HG02623 (cell line): ENCODE results near the gene FBXO33.

Experiments
- ATAC-seq: cut with Tn5 transposase; IDR thresholded peaks from one replicate; pipeline ENCODE4 v1.9.1; 2021; ENCODE audit warnings: moderate library complexity; ENCODE audit not compliant: unreplicated experiment

FBXO33 gene

DNA sequence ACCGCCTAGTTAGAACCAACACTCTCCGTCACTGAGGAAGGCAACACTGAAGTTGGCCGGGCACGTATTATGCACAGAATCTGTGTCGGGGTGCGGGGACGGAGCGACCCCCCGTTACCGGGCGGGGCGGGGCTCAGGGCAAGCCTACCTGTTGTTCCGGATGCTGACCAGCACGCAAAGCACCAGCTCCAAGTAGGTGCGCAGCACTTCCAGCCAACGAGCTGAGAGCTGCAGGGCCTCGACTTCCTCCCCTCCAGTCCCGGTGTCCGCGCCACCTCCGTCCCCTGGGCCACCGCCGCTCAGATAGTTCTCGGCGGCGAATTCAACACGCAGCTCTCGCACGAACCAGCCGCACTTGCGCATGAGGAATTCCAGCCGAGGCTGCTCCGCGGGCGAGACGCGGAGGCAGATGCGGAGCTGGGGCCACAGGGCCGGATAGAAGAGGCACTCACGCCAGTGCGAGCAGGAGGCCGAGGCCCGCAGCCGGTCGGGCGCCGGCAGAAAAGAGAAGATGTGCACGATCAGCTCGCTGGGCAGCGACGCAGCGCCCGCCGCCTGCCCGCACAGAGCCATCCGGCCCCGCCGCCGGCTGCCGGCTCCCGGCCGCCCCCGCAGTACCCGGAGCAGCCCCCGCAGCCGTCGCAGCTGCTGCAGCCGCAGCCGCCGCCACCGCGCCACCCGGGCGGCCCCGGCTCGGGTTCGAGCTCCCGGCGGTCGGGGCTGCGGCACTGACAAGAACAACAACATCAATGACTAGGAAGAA is 636 bp downstream of the FBXO33 start:
- ATAC-seq: peak; percentile 12

DNA sequence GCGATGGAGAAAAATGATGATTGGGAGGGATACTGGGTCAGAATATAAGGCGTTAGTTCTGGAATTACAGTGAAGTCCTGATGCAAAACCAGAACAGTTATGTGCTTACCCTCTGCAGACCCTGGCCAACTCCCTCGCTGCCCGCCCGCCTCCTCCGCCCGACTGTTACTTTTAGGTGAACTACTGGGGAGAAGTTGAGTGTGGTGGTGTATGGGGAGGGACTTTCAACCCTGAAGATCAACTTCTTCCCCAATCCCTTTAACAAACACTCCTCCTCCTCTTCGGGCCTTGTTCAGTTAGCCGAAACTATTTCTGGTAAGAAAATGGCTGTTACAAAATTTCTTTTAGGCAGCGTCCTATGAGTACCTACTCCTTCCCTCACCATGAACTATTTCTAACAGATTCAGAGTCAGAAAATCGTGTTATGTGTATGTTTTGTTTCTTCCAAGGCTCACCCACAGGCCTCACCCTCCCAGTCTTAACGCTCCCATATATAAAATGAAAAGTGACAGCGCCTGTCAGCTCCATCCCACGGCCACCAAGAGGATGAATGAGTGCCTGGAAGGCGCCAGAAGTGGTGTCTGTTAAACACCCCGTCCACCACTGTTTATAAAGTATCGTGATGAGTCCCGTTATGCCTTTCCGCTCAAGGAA is 1.3 kb downstream of the FBXO33 start:
- ATAC-seq: peak; percentile 0

DNA sequence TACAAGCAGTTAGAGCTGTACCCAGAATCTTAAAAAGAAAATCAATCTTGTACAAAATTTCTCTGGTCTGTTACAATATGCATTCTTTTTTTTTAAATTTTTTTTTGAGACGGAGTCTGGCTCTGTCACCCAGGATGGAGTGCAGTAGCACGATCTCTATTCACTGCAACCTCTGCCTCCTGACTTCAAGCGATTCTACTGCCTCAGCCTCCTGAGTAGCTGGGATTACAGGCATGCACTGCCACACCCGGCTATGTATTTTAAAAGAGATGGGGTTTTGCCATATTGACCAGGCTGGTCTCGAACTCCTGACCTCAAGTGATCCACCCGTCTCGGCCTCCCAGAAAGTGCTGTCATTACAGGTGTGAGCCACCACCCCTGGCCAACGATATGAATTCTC is 4.1 kb downstream of the FBXO33 start:
- ATAC-seq: no peak

DNA sequence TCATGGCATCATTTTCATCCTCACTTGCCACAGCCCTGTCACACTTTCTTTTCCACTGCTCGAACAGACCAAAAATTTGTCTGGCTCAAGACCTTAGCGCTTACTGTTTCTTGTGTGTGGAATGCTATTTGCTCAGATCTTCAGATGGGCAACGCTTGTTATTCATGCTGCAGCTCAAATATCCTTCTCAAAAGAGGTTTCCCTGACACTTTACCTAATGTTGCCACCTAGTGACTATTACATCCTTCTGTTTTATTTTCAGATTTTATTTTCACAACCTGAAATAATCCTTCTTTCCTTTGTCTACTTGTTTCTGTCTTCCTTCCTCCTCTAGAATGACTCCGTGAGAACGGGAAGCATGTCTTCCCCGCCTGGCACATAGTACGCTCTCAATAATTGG is 5.6 kb downstream of the FBXO33 start:
- ATAC-seq: no peak

DNA sequence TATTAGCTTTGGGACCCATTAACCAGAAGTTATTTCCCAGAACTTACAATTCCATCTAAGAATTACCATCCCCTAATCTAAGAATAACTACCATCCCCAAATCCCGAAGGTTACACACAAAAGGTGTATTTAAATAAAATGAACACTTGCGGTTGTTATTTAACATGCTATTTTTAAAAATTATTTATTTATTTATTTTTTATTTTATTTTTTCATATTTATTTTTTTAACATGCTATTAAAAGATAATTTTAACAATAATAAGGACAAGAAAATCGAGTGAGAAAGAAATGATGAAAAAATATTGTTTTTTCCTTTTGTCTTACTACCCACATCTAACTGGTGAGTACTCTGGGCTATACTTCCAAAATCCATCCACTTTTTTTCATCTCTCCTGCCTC is 6.3 kb downstream of the FBXO33 start:
- ATAC-seq: no peak

DNA sequence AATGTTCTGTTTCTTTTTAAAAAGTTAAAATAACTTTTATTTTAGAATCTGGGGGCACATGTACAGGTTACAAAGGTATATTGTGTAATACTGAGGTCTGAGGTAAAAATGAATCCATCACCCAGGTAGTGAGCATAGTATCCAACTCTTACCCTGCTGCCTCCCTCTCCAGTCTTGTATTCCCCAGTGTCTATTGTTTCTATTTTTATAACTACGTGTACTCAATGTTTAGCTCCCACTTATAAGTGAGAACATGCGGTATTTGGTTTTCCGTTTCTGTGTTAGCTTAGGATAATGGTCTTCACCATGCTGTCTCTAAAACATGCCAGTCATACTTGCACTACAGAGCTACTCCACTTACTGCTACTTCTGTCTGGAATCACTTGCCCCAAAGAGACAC is 8.4 kb downstream of the FBXO33 start:
- ATAC-seq: no peak

DNA sequence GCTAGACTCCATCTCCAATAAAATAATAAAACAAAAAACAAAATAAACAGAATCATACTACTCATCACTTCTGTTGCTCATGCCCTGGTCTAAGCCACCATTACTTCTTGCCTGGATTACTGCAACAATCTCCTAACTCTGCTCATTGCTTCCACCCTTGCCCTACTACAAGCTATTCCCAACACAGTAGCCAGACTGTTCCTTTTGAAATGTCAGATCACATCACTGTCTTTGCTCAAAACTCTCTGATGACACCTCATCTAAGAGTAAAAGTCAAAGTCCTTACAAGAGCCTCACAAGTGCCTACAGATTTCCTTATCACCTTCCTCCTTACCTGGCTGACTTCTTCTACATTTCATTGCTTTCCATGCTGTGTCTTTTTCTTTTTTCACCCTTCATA is 10.0 kb downstream of the FBXO33 start:
- ATAC-seq: no peak

DNA sequence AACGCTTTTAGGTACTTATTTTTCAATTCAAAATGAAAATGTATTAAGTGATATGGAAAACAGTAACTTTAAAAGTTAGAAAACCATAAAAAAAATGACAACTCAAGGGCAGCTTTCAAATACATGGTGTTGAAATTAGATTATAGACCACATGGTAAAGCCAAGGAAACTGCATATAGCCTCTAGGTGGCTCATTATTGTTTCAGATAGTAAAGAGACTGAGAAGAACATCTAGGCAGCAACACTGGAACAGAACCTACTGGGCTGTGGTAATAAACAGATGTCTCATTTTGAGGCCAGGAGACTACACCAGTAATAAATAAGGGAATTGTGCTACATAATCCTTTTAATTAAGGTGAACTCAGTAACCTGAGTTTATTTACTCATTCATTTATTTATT is 13.0 kb downstream of the FBXO33 start:
- ATAC-seq: no peak

DNA sequence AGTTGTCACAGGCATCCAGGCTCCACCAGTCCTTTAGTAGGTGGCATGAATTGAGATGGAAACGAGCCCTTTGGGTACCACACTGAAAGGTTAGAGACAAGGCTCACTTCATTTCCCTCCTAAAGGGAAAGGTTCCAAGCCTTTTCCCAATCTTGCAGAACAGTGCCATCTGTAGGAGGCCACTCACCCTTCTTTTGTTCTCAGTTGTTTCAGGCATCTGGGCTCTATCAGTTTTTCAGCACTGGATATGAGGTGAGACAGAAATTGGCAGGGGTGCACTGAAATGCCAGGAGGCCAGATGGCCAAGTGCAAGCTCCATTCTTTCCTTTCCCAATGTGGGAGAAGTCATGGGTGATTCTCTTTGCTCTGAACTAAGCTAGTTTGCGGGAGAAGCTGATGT is 15.2 kb downstream of the FBXO33 start:
- no peak for ATAC-seq

DNA sequence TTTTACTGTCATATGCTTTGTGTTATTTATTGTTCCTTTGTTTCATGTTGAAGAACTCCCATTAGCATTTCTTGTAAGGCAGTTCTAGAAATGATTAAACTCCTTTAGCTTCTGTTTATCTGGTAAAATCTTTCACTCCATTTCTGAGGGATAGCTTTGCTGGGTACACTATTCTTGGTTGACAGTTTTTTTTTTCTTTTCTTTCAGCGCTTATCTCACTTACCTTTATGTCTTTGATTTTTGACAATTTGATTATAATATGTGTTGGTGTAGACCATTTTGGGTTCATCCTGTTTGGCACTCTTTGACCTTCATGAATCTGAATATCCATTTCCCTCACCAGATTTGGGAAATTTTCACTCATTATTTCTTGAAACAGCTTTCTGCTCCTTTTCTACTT is 16.2 kb downstream of the FBXO33 start:
- no peak for ATAC-seq

DNA sequence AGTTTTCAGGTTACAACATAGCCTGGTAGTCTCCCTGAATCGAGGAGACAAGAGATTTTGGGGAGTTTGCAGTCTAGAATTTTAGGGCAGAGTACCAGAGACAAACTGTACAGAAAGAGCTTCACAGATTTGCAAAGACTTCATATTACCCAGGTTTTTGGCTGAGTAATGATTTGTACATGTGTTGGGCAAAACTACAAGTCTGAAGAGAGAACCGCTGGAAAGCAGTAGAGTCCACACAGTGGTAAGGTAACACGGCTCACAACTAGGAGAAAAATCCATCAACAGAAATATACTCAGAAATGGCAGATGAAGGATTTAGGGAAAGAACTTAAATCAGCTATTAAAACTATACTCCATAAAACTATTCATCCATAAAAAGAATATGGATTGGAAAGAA is 25.7 kb downstream of the FBXO33 start:
- no peak for ATAC-seq

DNA sequence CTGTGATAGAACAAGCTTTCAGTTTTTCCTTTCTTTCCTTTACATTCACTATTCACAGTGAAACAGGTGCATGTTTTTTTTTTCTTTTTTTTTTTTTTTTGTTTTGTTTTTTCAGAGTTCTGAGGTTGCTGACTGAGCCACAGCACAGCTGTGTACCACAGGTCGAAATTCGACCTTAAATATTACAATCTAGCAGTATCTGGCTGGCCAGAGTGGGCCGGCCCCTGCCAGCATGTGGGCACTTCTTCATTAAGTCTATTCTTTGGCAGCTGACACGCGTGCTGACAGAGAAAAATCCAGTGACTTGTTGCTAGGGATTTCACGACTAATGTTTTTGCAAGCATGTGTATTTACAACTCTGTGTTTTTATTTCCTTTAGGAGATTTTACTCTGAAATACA is 33.9 kb downstream of the FBXO33 start:
- no peak for ATAC-seq

DNA sequence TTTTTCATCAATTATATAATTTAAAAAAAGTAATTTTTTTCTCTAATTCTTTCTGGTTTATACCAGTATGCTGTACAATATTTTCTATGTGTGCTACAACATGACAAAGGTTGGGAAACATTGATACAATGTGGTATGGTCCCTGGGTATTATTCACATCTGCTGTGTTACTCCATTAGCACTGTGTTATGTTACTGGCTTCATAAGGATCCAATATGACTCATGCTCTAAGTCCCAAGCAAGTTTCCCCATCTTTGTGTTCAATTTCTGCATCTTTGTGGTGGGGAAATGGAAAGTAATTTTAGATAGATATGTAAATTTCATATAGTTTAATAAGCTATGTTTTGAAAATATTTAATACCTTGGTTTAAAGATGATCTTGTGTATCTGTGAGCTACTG is 35.8 kb downstream of the FBXO33 start:
- ATAC-seq: no peak

DNA sequence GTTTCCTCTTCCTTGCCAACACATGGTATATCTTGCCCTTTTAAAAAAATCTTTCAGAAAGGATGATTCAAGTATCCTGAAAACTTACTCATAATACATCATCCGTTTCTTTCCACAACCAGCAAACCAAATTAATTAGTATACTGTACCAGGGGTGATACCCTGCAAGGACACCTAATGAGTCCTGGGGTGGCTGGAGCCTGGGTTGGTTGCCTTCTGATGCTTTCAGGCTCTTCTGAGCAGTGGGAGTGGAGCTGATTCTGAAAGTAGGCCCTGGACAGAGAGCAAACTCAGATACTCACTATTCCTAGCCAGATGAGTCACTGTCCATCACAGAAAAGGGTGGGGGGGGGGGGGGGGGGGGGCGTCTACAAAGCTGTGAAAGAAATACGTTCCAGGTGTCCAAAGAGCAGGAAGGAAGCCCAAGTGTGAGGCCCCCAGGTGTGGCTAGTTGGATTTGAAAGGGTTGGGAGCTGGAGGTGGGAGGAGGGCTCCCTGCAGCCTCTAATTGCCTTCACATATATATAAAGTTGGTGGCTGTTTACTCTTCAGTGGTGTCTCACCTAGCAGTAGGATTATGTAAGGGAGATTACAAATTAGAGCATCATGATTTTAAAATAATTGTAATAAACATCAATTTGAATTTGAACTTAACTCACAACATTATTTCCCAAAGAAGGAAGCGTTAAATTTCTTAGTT is 36.5 kb downstream of the FBXO33 start:
- ATAC-seq: no peak

DNA sequence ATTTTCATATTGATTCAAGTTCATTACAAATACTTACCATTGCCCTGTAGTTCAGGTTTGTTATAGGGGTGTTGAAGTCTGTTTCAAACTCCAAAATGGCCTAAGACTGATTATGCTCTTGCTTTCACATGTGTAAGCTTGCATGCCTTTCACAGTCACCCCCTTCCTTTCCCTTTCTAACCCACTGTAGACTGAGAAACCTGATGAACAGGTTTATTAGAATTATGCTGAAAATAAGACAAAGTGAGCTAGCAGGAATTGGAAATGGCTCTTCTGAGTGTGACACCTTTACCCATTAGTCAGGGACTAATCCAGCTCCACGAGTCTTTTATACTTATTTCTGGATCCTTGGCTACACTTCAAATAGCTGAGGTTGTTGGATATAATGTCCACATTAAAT is 38.9 kb downstream of the FBXO33 start:
- ATAC-seq: no peak

DNA sequence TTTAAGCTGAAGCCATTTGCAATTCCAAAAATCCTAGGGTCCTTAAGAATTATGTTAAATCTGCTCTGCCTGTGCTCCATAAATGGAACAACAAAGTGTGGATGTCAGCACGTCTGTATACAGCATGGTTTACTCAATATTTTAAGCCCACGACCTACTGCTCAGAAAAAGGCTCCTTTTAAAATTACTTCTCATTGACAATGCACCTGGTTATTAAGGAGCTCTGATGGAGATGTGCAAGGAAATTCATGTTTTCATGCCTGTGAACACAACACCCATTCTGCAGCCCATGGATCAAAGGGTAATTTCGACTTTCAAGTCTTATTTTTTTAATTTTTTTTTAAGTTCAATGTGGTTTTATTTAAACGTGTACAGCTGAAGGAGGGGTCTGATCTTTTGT is 48.1 kb downstream of the FBXO33 start:
- no peak for ATAC-seq

DNA sequence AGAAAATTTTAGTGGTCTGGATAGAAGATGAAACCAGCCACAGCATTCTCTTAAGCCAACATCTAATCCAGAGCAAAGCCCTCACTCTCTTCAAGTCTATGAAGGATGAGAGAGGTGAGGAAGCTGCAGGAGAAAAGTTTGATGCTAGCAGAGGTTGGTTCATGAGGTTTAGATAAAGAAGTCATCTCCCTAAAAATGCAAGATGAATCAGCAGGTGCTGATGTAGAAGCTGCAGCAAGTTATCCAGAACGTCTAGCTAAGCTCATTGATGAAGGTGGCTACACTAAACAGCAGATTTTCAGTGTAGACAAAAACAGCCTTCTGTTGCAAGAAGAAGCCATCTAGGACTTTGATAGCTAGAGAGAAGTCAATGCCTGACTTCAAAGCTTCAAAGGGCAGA is 48.5 kb downstream of the FBXO33 start:
- ATAC-seq: no peak

DNA sequence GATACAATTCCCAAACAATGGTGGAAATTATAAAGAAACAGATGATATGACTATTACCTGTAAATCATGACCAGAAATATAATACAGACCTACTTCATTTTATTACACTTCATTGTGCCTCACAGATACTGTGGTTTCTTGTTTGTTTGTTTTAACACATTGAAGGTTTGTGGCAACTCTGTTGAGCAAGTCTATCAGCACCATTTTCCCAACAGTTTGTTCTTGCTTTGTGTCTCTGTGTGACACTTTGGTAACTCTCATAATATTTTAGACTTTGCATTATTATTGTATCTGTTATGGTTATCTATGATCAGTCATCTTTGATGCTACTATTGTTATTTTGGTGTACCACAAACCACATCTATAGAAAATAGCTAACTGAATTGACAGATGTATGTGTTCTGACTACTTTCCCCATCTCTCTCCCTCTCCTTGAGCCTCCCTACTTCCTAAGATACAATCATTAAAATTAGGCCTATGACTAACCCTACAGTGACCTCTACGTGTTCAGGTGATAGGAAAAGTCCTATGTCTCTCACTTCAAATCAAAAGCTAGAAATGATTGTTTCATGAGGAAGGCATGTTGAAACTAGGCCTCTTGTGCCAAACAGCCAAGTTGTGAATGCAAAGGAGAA is 49.1 kb downstream of the FBXO33 start:
- no peak for ATAC-seq

DNA sequence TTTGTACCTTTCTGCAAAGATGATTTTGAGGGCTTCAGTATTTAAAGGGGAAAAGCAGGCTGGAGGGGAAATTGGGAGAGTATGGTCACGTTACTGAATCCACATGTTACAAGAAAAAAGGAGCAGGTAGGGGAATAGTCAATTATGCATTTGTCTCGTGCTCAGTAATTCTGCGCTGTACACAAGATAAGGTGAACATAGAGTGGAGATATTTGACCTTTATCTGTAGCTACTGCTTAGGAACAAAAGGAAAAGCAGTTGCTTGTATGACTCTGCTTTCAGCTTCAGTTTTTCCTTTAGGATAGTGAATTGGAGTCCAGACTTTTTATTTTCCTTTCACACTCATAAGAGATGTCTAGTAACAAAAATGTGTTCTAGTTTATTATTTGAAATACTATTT is 49.8 kb downstream of the FBXO33 start:
- ATAC-seq: no peak

DNA sequence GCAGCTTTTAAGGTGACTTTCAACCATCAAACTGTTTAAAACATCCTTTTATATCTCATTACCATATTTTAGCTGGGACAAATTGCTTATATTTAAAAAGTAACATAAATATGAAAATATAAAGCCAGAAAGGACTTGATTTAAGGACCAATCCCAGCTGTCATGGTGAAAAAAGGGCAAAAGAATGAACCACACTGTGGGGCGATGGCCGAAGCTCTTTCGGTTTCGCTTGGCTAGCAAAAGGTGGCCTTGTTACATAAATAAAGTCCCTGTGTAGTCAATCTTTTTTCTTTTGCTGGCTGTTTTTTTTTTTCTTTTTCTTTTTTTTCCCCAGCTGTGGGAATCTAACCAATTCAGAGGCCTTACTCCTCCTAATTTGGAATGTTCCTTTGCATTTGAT is 50.9 kb downstream of the FBXO33 start:
- no peak for ATAC-seq

DNA sequence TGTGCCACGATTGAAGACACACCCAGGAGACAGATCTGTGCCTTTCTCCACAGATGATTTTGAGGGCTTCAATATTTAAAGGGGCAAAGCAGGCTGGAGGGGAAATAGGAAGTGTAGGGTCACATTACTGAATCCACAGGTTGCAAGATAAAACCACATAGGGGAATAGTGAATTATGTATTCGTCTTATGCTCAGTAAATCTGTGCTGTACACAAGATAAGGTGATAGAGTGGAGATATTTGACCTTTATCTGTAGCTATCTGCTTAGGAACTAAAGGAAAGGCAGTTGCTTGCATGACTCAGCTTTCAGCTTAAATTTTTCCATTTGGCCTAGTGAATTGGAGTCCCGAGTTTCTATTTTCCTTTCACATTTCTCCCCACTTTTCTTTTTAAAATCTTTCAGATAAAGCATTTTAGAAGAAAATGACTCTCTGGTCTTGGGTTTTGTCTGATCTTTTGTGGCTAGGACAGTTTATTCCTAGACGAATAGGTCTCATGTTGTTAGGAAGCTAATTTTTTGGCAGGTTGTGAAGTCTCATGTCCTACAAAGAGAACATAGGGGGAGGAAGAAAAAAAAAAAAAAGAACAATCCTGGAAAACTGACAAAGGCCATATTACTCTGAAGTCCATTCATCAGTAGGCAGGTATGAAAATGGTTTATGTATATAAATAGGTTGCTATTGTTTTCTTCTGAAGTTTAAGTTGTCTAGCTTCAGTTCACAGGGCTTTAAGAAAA is 55.4 kb downstream of the FBXO33 start:
- ATAC-seq: no peak
